Mesodermal cell (in vitro differentiated cells): ENCODE data around the gene KRTAP5-4.

Experiments
- H3K27ac ChIP-seq: 2 replicates; pipeline ENCODE4 v1.7.0; 2013; ENCODE audit warnings: mild to moderate bottlenecking, low read depth, low read length, moderate library complexity; ENCODE audit not compliant: severe bottlenecking
- H3K36me3 ChIP-seq: 2 replicates; pipeline ENCODE4 v1.7.1; 2013; ENCODE audit warnings: mild to moderate bottlenecking, low read length, moderate library complexity; ENCODE audit not compliant: control insufficient read depth, insufficient read depth
- H3K4me1 ChIP-seq: one replicate; pipeline ENCODE4 v1.7.1; 2013; ENCODE audit warnings: mild to moderate bottlenecking, low read length; ENCODE audit not compliant: insufficient read depth, control insufficient read depth, poor library complexity, severe bottlenecking
- H3K4me3 ChIP-seq: 2 replicates; pipeline ENCODE4 v1.7.0; 2013; ENCODE audit warnings: low read length, control low read depth, mild to moderate bottlenecking; ENCODE audit not compliant: insufficient read depth, poor library complexity, severe bottlenecking; ENCODE audit errors: extremely low read depth
- H3K9me3 ChIP-seq: 2 replicates; pipeline ENCODE4 v1.7.1; 2013; ENCODE audit warnings: mild to moderate bottlenecking, low read length, moderate library complexity; ENCODE audit not compliant: control insufficient read depth
- WGBS, 2 experiments: methylation state at CpG; one replicate each; pipeline ENCODE4 v1.1.5; 2013; ENCODE audit warnings: missing lambda C conversion rate in 2 of 2; ENCODE audit not compliant: insufficient coverage in 2 of 2; 5-methylcytosine and 5-hydroxymethylcytosine counted together

Gene KRTAP5-4

DNA sequence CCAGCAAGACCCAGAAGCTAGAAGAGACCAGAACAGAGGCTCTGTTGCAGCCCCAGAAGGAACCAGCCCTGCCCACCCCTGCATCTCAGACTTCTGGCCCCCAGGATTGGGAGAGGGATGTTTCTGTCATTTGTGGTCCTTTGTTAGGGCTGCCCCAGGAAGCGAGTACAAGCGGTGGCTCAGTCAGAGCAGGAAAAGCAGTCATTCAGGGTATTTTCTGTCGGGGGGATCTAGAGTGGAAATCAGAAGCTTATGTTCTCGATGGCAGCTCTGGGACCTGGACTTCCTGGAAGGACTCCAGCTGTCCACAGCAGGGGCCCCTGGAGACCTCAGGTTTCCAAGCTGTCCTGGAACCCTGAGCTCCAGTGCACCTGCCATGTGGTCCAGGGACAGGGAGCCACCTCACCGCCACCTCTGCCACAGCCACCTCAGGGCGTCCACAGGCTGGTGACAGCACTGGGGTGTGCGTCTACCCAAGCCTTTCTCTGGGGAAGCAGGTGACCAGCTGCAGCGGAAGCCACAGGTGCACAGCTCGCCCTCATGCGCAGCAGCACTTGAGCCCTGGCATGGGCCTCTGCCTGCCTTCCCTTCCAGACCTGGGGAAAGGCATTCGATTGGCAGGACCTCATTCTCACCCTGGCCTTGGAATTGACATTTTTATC, 10.2 kb upstream of the KRTAP5-4 start:
- H3K36me3 ChIP-seq = no peaks in the 10 kb centered on the region
- no peaks in the 10 kb centered on the region for H3K9me3 ChIP-seq
- 84 to 87% methylated on average over 11 of the region's 11 CpGs for WGBS, 2 experiments
- H3K4me3 ChIP-seq = no peak overlapping the region
- peaks cover 2% of the 10 kb centered on the region for H3K4me1 ChIP-seq
- no peak overlapping the region for H3K27ac ChIP-seq

DNA sequence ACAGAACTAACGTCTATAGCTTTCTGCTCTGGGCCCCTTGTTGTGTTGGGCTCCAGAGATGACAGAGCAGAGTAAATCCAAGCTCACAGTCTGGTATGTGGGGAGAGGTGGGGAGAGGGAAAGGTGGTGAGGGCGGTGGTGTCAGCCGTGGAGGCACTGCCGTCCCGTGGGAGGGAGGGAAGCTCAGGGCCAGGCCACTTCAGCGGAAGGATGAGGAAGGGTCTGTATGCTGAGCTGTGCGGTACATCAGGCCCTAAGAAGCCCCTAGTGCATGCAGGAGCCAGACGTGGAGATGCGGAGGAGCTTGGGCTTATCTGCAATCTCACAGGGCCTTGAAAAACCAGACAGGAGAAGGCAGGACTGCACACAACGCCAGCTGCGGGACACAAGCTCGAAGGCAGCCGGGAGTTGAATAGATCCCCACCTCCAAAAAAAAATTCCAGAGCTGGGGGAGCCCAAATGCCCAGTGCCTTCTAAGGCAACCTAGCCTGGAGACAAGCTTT, 9.2 kb upstream of the KRTAP5-4 start:
- Histone ChIP-seq H3K4me1 (peaks cover 2% of the 10 kb centered on the region), H3K36me3 (no peaks in the 10 kb centered on the region), H3K4me3 (no peak overlapping the region), H3K9me3 (no peaks in the 10 kb centered on the region), H3K27ac (no peak overlapping the region)
- WGBS, 2 experiments = 81 to 88% methylated on average over 12 to 13 of the region's 13 CpGs

DNA sequence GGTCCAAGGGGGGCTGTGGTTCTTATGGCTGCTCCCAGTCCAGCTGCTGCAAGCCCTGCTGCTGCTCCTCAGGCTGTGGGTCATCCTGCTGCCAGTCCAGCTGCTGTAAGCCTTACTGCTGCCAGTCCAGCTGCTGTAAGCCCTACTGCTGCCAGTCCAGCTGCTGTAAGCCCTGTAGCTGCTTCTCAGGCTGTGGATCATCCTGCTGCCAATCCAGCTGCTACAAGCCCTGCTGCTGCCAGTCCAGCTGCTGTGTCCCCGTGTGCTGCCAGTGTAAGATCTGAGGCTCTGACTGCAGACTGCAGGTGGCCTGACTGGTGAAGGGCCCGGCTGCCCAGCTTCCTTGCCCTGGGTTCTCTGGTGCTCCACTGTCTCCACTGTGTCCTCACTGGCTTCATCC, 8.3 kb upstream of the KRTAP5-4 start:
- no peaks in the 10 kb centered on the region for H3K36me3 ChIP-seq
- no peak overlapping the region for H3K27ac ChIP-seq
- H3K4me1 ChIP-seq = peaks cover 2% of the 10 kb centered on the region
- no peaks in the 10 kb centered on the region for H3K9me3 ChIP-seq
- H3K4me3 ChIP-seq = no peak overlapping the region
- WGBS, 2 experiments = 76 to 77% methylated on average over 2 of the region's 2 CpGs

DNA sequence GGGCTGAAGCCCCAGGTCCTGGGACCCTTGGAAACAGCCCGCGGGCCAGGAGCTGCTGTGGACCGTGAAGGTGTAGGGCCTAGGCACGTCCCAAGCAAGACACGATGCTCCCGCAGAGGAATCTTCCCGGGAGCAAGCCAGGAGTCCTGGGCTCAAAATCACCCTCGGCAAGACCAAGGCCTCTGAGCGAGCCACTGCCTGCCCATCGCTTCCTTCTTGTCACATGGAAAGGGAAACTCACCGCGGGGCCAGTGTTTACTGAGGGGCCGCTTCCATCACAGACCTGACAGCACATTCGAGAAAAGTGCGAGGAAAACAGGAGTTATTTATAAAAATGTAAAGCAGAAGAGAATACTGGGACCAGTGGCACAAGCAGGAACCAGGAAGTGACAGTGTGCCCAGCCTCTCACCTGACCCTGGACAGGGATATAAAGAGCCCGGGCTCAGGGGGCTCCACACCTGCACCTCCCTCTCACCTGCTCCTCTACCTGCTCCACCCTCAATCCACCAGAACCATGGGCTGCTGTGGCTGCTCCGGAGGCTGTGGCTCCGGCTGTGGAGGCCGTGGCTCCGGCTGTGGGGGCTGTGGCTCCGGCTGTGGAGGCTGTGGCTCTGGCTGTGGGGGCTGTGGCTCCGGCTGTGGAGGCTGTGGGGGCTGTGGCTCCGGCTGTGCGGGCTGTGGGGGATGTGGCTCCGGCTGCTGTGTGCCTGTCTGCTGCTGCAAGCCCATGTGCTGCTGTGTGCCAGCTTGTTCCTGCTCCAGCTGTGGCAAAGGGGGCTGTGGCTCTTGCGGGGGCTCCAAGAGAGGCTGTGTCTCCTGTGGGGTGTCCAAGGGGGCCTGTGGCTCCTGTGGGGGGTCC, 7.6 kb upstream of the KRTAP5-4 start, which contains the start of gene KRTAP5-5:
TSS of gene KRTAP5-5 (plus strand) at position 450 of the 860 bp plus-strand sequence. CDS start at position 516, 66 bp downstream.
- WGBS, 2 experiments = 86 to 92% methylated on average over 15 to 16 of the region's 26 CpGs
- Histone ChIP-seq H3K36me3 (no peaks in the 10 kb centered on the region), H3K27ac (no peak within 1 kb of the TSS), H3K4me3 (no peak within 1 kb of the TSS), H3K9me3 (no peaks in the 10 kb centered on the region), H3K4me1 (peaks cover 2% of the 10 kb centered on the region)

DNA sequence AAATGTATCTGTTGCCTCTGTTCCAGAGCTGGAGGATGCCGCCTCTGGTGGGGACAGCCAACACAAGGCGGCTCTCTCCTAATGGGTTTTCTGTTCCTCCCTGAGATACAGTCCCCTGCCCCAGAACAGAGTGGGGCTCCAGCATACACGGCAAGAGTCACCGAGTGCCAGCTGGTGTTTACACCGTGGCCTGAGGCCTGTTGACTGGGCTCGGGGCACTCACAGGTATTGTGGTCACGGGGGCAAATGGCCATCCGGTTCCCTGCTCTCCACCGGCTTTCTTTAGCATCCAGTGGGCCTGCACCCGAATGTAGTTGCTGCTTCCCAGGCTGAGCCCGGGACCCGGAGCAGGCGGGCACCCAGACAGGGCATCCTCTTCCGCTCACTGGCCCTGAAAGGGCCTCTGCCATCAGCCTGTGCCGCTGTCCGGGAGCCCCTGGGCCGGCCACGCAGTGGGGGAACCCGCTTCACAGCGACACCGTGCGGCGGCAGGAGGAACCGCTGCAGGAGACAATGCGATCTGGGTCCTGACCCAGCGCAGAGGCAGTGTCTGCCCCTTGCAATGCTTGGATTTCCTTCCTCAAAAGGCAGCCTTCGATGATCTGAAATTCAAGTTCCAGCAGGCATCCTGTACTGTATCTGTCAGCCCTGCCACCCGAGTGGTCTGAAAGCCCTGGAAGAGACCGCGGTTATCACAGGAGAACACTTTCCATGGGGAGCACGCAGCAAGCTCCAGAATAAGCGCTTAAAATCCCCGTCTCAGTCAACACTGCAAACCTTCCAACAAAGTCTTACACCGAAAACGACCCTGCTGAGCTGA, 6.8 kb upstream of the KRTAP5-4 start:
- no peaks in the 10 kb centered on the region for H3K9me3 ChIP-seq
- H3K4me3 ChIP-seq = no peak overlapping the region
- 35 to 38% methylated on average over 30 to 35 of the region's 35 CpGs for WGBS, 2 experiments
- no peaks in the 10 kb centered on the region for H3K36me3 ChIP-seq
- peaks cover 2% of the 10 kb centered on the region for H3K4me1 ChIP-seq
- H3K27ac ChIP-seq = no peak overlapping the region

- Histone ChIP-seq H3K9me3 (no peaks in the 10 kb centered on the region), H3K36me3 (no peaks in the 10 kb centered on the region), H3K27ac (no peak overlapping the region), H3K4me3 (no peak overlapping the region), H3K4me1 (no peaks in the 10 kb centered on the region)
- 91 to 94% methylated on average over 10 to 12 of the region's 13 CpGs for WGBS, 2 experiments
Measured at GRCh38 chr11:1625541-1625940, 3.6 kb upstream of the KRTAP5-4 start.

DNA sequence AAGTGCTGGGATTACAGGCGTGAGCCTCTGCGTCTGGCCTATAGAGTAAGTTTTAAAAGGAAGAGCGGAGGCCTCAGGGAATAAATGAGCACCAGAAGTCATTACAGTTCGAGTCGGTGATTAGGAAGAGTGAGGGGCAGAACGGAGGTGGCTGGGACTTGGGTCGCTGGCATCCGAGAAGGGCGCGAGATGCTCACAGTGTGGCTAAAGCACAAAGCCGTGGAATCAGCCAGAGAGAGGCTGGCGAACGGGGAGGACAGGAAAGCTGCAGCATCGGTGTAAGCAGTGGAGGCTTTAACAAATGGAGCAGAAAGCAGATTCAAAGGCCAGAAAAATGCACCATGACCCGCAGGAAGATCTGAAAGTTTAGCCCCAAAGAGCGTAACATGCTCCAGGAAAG, 2.7 kb upstream of the KRTAP5-4 start:
- Histone ChIP-seq H3K4me1 (no peaks in the 10 kb centered on the region), H3K27ac (no peak overlapping the region), H3K4me3 (no peak overlapping the region), H3K36me3 (no peaks in the 10 kb centered on the region), H3K9me3 (no peaks in the 10 kb centered on the region)
- WGBS, 2 experiments = 83 to 85% methylated on average over 16 of the region's 16 CpGs

DNA sequence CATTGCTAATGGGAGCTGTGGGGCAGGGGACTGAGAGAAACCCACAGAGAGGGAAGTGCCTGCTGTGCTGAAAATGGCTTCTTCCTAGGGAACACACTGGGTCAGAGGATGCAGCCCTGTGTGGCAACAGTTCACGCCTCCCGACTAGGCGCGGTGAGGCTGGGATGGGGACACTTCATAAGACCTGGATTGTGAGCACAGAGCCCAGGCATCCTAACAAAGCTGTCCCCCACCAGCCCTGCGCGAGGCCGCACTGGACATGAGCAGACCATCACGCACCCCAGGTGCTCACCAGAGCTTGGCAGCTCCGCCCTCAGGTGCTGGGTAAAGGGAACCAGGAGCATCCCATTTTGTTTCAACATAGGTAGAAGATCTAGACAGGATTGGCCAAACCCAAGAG, 1.8 kb upstream of the KRTAP5-4 start:
- 78 to 89% methylated on average over 8 to 9 of the region's 9 CpGs for WGBS, 2 experiments
- H3K36me3 ChIP-seq = no peaks in the 10 kb centered on the region
- H3K4me1 ChIP-seq = no peaks in the 10 kb centered on the region
- no peaks in the 10 kb centered on the region for H3K9me3 ChIP-seq
- no peak overlapping the region for H3K4me3 ChIP-seq
- H3K27ac ChIP-seq = no peak overlapping the region

GRCh38 chr11:1619449-1619848, 2.5 kb downstream of the KRTAP5-4 start:
- H3K9me3 ChIP-seq = no peaks in the 10 kb centered on the region
- no peak overlapping the region for H3K27ac ChIP-seq
- no peaks in the 10 kb centered on the region for H3K36me3 ChIP-seq
- H3K4me1 ChIP-seq = no peaks in the 10 kb centered on the region
- 67 to 90% methylated on average over 2 to 10 of the region's 10 CpGs for WGBS, 2 experiments
- H3K4me3 ChIP-seq = no peak overlapping the region

- WGBS, 2 experiments = 70 to 74% methylated on average over 5 to 9 of the region's 10 CpGs
- Histone ChIP-seq H3K9me3 (no peaks in the 10 kb centered on the region), H3K36me3 (no peaks in the 10 kb centered on the region), H3K27ac (no peak overlapping the region), H3K4me1 (no peaks in the 10 kb centered on the region), H3K4me3 (no peak overlapping the region)
Measured at GRCh38 chr11:1618231-1618630, 3.7 kb downstream of the KRTAP5-4 start.
